ENCODE measurements around the gene NFS1.

NFS1 gene

GRCh38 chr20:35669221-35669620 is 29.9 kb downstream of the NFS1 start:
- DNase-seq = no peak

GRCh38 chr20:35665949-35666288 is 33.2 kb downstream of the NFS1 start:
- DNase-seq = no peak

- peak; percentile 91 for DNase-seq
Observed at GRCh38 chr20:35664466-35665206, 34.5 kb downstream of the NFS1 start, which contains the start of the genes CPNE1 and RBM12. Gene CPNE1 (minus strand): TSS chr20:35664900. CDS start chr20:35632923, 31,977 bp downstream. Gene RBM12 (minus strand): TSS chr20:35664900. CDS start chr20:35655322, 9,578 bp downstream.

GRCh38 chr20:35663516-35664465 is 35.4 kb downstream of the NFS1 start:
- peak; percentile 61 for DNase-seq

GRCh38 chr20:35662551-35662950 is 36.6 kb downstream of the NFS1 start:
- no peak for DNase-seq

- DNase-seq = no peak
Observed at GRCh38 chr20:35661908-35662307, 37.2 kb downstream of the NFS1 start.

- no peak for DNase-seq
Observed at GRCh38 chr20:35661053-35661452, 38.1 kb downstream of the NFS1 start.

GRCh38 chr20:35660122-35660937 is 38.8 kb downstream of the NFS1 start:
- no peak for DNase-seq

GRCh38 chr20:35657271-35657670 is 41.9 kb downstream of the NFS1 start:
- no peak for DNase-seq

- DNase-seq = no peak
Observed at GRCh38 chr20:35654415-35654814, 44.7 kb downstream of the NFS1 start.

GRCh38 chr20:35653893-35654292 is 45.3 kb downstream of the NFS1 start:
- DNase-seq = no peak

GRCh38 chr20:35653430-35653734 is 45.8 kb downstream of the NFS1 start:
- DNase-seq = no peak

- no peak for DNase-seq
Observed at GRCh38 chr20:35652641-35653429, 46.3 kb downstream of the NFS1 start.

- DNase-seq = no peak
Observed at GRCh38 chr20:35651958-35652357, 47.2 kb downstream of the NFS1 start.

- DNase-seq = no peak
Observed at GRCh38 chr20:35650632-35651031, 48.5 kb downstream of the NFS1 start.

GRCh38 chr20:35648836-35649235 is 50.3 kb downstream of the NFS1 start:
- no peak for DNase-seq

GRCh38 chr20:35644806-35645205 is 54.3 kb downstream of the NFS1 start:
- DNase-seq = no peak

- DNase-seq = no peak
Observed at GRCh38 chr20:35643045-35643444, 56.1 kb downstream of the NFS1 start.

GRCh38 chr20:35641743-35642142 is 57.4 kb downstream of the NFS1 start:
- no peak for DNase-seq

- no peak for DNase-seq
Observed at GRCh38 chr20:35640724-35641123, 58.4 kb downstream of the NFS1 start.

- DNase-seq = no peak
Observed at GRCh38 chr20:35638751-35639150, 60.4 kb downstream of the NFS1 start.

- DNase-seq = no peak
Observed at GRCh38 chr20:35637276-35637675, 61.9 kb downstream of the NFS1 start.

Data from NCI-H1436 (cell line).